PC-9 (cell line): Measurements from ENCODE around the gene ACAD10.

Source experiments
- EZH2 ChIP-seq: fragments of 200-600 bp; sonication (generic); IDR thresholded peaks from 2 replicates; pipeline ENCODE4 v1.8.0; 2017; ENCODE audit warnings: antibody characterized with exemption, low read depth
- TF ChIP-seq, protein P1 (sequence below): fragments of 200-600 bp; sonication (generic); conservative IDR thresholded peaks from 2 replicates; pipeline ENCODE4 v1.6.1; 2017; ENCODE audit warnings: mixed run types, antibody characterized with exemption, mild to moderate bottlenecking, moderate library complexity

DNA sequence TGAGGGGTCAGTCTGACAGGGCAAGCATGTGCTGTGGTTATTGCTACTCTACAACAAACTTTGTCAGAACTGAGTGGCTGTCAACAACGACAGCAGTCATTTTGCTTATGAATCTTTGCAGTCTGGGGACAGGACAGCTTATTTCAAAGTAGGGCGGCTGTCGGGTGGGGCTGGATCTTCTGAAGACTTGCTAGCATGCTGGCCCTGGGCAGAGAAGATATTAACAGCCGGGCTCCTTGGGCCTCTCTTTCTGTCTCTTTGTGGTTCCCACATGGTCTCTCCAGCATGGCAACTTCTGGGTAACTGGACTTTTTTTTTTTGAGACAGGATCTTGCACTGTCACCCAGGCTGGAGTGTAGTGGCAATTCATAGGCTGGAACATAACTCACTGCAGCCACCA is 46.9 kb downstream of the ACAD10 start:
- no peak for TF ChIP-seq EZH2
- TF ChIP-seq, protein P1, sequence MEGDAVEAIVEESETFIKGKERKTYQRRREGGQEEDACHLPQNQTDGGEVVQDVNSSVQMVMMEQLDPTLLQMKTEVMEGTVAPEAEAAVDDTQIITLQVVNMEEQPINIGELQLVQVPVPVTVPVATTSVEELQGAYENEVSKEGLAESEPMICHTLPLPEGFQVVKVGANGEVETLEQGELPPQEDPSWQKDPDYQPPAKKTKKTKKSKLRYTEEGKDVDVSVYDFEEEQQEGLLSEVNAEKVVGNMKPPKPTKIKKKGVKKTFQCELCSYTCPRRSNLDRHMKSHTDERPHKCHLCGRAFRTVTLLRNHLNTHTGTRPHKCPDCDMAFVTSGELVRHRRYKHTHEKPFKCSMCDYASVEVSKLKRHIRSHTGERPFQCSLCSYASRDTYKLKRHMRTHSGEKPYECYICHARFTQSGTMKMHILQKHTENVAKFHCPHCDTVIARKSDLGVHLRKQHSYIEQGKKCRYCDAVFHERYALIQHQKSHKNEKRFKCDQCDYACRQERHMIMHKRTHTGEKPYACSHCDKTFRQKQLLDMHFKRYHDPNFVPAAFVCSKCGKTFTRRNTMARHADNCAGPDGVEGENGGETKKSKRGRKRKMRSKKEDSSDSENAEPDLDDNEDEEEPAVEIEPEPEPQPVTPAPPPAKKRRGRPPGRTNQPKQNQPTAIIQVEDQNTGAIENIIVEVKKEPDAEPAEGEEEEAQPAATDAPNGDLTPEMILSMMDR = no peak
